T-cell (primary cell): Measurements from ENCODE around the gene SPAG7. TPM values are rescaled to one million over a fixed set of nuclear protein-coding genes. Genes with fewer than 3 reads are reported as not detected.
"Not testable (repeated sequence)": the region's sequence is repeated elsewhere in the genome, so short reads cannot be mapped to it uniquely, and the experiment has no call there.

Experiments
- ATAC-seq, 4 experiments: fragments of 200-7000 bp in 3 of 4; fragments of 150-1000 bp in 1 of 4; cut with Tn5 transposase; replicated peaks in 1 of 4; 1 replicate in 3 of 4; 2 replicates in 1 of 4; pipeline ENCODE4 v1.10.0; 2021; ENCODE audit warnings: moderate library complexity in 3 of 4, mild to moderate bottlenecking in 2 of 4, moderate number of reproducible peaks in 1 of 4
- CTCF ChIA-PET, 2 donors: fragments of 300-600 bp; sonication (Branson Sonifier 250); formaldehyde crosslinking; loops; one replicate each; lab custom pipeline; 2022; ENCODE audit warnings: antibody characterized with exemption in 2 of 2; lab: Charles Lee
- POLR2A ChIA-PET, 2 donors: fragments of 300-600 bp; sonication (Branson Sonifier 250); formaldehyde crosslinking; loops; one replicate each; lab custom pipeline; 2022; ENCODE audit warnings: antibody characterized with exemption in 2 of 2; lab: Charles Lee
- DNase-seq, 35 experiments: peaks; one replicate each; pipeline versions ENCODE4 v3.0.0 to v3.0.0-alpha.2; 2013 to 2023
- H3K27ac ChIP-seq: one replicate; pipeline ENCODE4 v1.5.1; 2013; ENCODE audit warnings: low read length
- H3K27me3 ChIP-seq, 2 experiments: replicated peaks in 1 of 2; 1 replicate in 1 of 2; 2 replicates in 1 of 2; pipeline versions ENCODE4 v1.6.1 to v1.7.0; 2013; ENCODE audit warnings: low read length in 1 of 2, mixed read lengths in 1 of 2; ENCODE audit not compliant: control insufficient read depth in 2 of 2, insufficient read depth in 2 of 2; ENCODE audit errors: extremely low read depth in 1 of 2
- H3K36me3 ChIP-seq, 2 donors: 1 replicate in 1 of 2; 2 replicates in 1 of 2; pipeline versions ENCODE4 v1.6.1 to v1.7.0; 2013; ENCODE audit warnings: low read length in 1 of 2; ENCODE audit not compliant: control insufficient read depth in 2 of 2, insufficient read depth in 1 of 2; ENCODE audit errors: extremely low read depth in 1 of 2
- H3K4me1 ChIP-seq, 2 experiments: 1 replicate in 1 of 2; 2 replicates in 1 of 2; pipeline versions ENCODE4 v1.6.1 to v1.7.0; 2013; ENCODE audit warnings: low read length in 2 of 2, mixed read lengths in 1 of 2; ENCODE audit not compliant: insufficient read depth in 2 of 2, control insufficient read depth in 1 of 2; ENCODE audit errors: extremely low read depth in 1 of 2
- H3K4me3 ChIP-seq, 2 donors: 1 replicate in 1 of 2; 2 replicates in 1 of 2; pipeline versions ENCODE4 v1.5.1 to v1.7.0; 2013; ENCODE audit warnings: mild to moderate bottlenecking in 2 of 2, low read length in 1 of 2, moderate library complexity in 1 of 2; ENCODE audit not compliant: control insufficient read depth in 1 of 2; ENCODE audit errors: extremely low read depth in 1 of 2
- H3K9me3 ChIP-seq: 2 replicates; pipeline ENCODE4 v1.7.0; 2013
- H3K27ac Mint-ChIP-seq, 2 donors: one replicate each; pipeline ENCODE4 v1.8.0; 2020 to 2021; ENCODE audit warnings: mild to moderate bottlenecking in 2 of 2, mixed read lengths in 2 of 2
- H3K27me3 Mint-ChIP-seq, 2 donors: one replicate each; pipeline ENCODE4 v1.8.0; 2021 to 2022; ENCODE audit warnings: mixed read lengths in 2 of 2
- H3K36me3 Mint-ChIP-seq: one replicate; pipeline ENCODE4 v1.8.0; 2021; ENCODE audit warnings: mixed read lengths
- H3K4me1 Mint-ChIP-seq, 3 donors: one replicate each; pipeline ENCODE4 v1.8.0; 2020 to 2022; ENCODE audit warnings: mixed read lengths in 3 of 3, mild to moderate bottlenecking in 1 of 3
- H3K4me3 Mint-ChIP-seq, 3 donors: one replicate each; pipeline ENCODE4 v1.8.0; 2020 to 2022; ENCODE audit warnings: mild to moderate bottlenecking in 3 of 3, mixed read lengths in 3 of 3, moderate library complexity in 3 of 3
- H3K9me3 Mint-ChIP-seq, 3 donors: one replicate each; pipeline ENCODE4 v1.8.0; 2020 to 2022; ENCODE audit warnings: mixed read lengths in 3 of 3
- WGBS: methylation state at CpG from one replicate; pipeline ENCODE4 v1.1.5; 2013; ENCODE audit warnings: missing lambda C conversion rate; ENCODE audit not compliant: insufficient coverage; 5-methylcytosine and 5-hydroxymethylcytosine counted together
- total RNA-seq, 35 experiments: library from RNA in 6 of 35; stranded (reverse) in 6 of 35; fragments of 120-200 nt in 1 of 35; gene quantifications; one replicate each; pipeline versions ENCODE4 v1.2.1 to v1.2.4 and lab custom pipeline; 2013 to 2026

The SPAG7 gene
- total RNA-seq, 5 donors from 2014 or later (not counting 1 experiment from before 2014, with no cell fraction given), result 36.4 to 65.6 (median 55.8) TPM

GRCh38 chr17:4934173-4934979, 33.2 kb downstream of the SPAG7 start:
- no peaks in the 10 kb centered on the region for H3K27me3 Mint-ChIP-seq
- DNase-seq (peak in 2 of 35 experiments; percentile 7 to 34), ATAC-seq (peak in 2 of 4 experiments; percentile 26 to 32)
- peaks cover 40 to 48% (median 42%) of the 10 kb centered on the region in 3 donors for H3K4me1 Mint-ChIP-seq
- Histone ChIP-seq H3K4me1 (peaks cover 0 to 32% of the 10 kb centered on the region in 2 experiments), H3K27ac (peak overlapping the region; percentile 24), H3K4me3 (no peak overlapping the region), H3K27me3 (no peaks in the 10 kb centered on the region), H3K36me3 (peaks cover 3 to 18% of the 10 kb centered on the region in 2 donors), H3K9me3 (no peaks in the 10 kb centered on the region)
- CTCF ChIA-PET, result interaction anchor here in 1 of 2 donors (0.6 to 0.7 kb wide), 3 partner anchors 16 to 527 kb away, joined by 3 to 6 read pairs (median 4); no protein-coding TSS in a partner anchor
- POLR2A ChIA-PET, result no interaction called here
- no peaks in the 10 kb centered on the region for H3K9me3 Mint-ChIP-seq
- H3K4me3 Mint-ChIP-seq, result peak overlapping the region in 1 of 3 donors; percentile 35
- 4% methylated on average over 9 of the region's 14 CpGs for WGBS
- H3K36me3 Mint-ChIP-seq, result peaks cover 24% of the 10 kb centered on the region
- H3K27ac Mint-ChIP-seq, result peak overlapping the region; percentile 40 to 58

DNA sequence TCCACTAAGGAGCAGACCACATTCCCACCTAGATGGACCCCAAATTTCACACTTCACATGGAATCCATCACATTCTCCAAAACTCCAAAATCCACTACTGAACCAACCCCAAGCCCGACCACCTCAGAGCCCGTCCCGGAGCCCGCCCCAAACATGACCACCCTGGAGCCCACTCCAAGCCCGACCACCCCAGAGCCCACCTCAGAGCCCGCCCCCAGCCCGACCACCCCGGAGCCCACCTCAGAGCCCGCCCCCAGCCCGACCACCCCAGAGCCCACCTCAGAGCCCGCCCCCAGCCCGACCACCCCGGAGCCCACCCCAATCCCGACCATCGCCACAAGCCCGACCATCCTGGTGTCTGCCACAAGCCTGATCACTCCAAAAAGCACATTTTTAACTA, 34.0 kb downstream of the SPAG7 start:
- H3K36me3 ChIP-seq, result peaks cover 3 to 18% of the 10 kb centered on the region in 2 donors
- ATAC-seq (no peak), DNase-seq (no peak)
- H3K27ac ChIP-seq, result no peak overlapping the region
- Mint-ChIP-seq H3K9me3 (no peaks in the 10 kb centered on the region), H3K27ac (peak overlapping the region in 1 of 2 donors; percentile 58), H3K36me3 (peaks cover 24% of the 10 kb centered on the region), H3K4me1 (peaks cover 33 to 41% (median 35%) of the 10 kb centered on the region in 3 donors), H3K4me3 (peak overlapping the region in 1 of 3 donors; percentile 24), H3K27me3 (no peaks in the 10 kb centered on the region)
- ChIA-PET POLR2A (no interaction called here), CTCF (interaction anchor here in 1 of 2 donors (0.6 kb wide), 1 partner anchor 528 kb away, joined by 3 read pairs; no protein-coding TSS in a partner anchor)
- peaks cover 0 to 25% of the 10 kb centered on the region in 2 experiments for H3K4me1 ChIP-seq
- H3K9me3 ChIP-seq, result no peaks in the 10 kb centered on the region
- no peaks in the 10 kb centered on the region for H3K27me3 ChIP-seq
- H3K4me3 ChIP-seq, result no peak overlapping the region
- WGBS, result 54% methylated on average over 10 of the region's 16 CpGs

- Histone ChIP-seq H3K9me3 (no peaks in the 10 kb centered on the region), H3K4me3 (no peak overlapping the region), H3K4me1 (peaks cover 0 to 16% of the 10 kb centered on the region in 2 experiments), H3K36me3 (peaks cover 3 to 10% of the 10 kb centered on the region in 2 donors), H3K27me3 (no peaks in the 10 kb centered on the region), H3K27ac (no peak overlapping the region)
- ATAC-seq (no peak), DNase-seq (no peak)
- Mint-ChIP-seq H3K4me1 (peaks cover 24 to 34% (median 29%) of the 10 kb centered on the region in 3 donors), H3K27me3 (no peaks in the 10 kb centered on the region), H3K27ac (no peak overlapping the region), H3K4me3 (no peak overlapping the region), H3K9me3 (no peaks in the 10 kb centered on the region), H3K36me3 (peaks cover 24% of the 10 kb centered on the region)
- 94% methylated on average over 12 of the region's 12 CpGs for WGBS
- ChIA-PET POLR2A (no interaction called here), CTCF (interaction anchor here in 1 of 2 donors (1.0 kb wide), 1 partner anchor 34 kb away, joined by 3 read pairs; the partner anchor contains the start of gene SPAG7)
These were observed 34.9 kb downstream of the SPAG7 start for GRCh38 chr17:4932756-4933155.

DNA sequence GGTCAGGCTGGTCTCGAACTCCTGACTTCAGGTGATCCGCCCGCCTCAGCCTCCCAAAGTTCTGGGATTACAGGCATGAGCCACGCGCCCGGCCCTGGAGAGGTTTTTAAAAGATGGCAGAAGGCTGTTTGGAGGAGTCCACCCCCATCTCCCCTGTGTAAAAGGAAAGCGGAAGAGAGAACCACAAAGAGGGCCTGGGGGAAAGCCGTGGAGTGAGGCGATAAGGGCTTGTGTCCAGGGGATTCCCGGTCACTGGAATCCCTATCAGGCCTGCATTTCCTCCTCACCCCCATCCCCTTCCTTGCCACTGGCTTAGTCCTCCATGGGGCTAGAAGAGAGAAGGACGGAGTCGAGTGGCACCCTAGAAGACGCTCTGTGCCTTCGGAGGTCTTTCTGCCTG, 35.7 kb downstream of the SPAG7 start, which contains the start of gene GP1BA:
Gene GP1BA (plus strand): TSS at position 315 of the 400 bp plus-strand sequence. CDS start 328 bp downstream, outside the sequence.
- WGBS, result 92% methylated on average over 4 of the region's 14 CpGs

DNA sequence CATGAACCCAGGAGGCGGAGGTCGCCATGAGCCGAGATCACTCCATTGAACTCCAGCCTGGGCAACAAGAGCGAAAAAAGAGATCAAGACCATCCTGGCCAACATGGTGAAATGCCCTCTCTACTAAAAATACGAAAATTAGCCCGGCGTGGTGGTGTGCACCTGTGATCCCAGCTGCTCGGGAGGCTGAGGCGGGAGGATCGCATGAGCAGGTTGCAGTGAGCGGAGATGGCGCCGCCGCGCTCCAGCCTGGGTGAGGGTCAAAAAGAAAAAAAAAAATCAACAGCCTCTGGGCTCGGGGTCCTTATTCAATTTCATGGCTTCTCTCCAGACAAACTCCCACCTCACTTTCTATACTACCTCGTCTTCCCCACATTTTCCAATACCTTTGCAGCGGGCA, 38.7 kb downstream of the SPAG7 start:
- Mint-ChIP-seq H3K27ac (no peak overlapping the region), H3K4me1 (peaks cover 10 to 13% (median 12%) of the 10 kb centered on the region in 3 donors), H3K9me3 (no peaks in the 10 kb centered on the region), H3K27me3 (no peaks in the 10 kb centered on the region), H3K36me3 (peaks cover 19% of the 10 kb centered on the region), H3K4me3 (no peak overlapping the region)
- Histone ChIP-seq H3K36me3 (no peaks in the 10 kb centered on the region), H3K9me3 (no peaks in the 10 kb centered on the region), H3K27me3 (no peaks in the 10 kb centered on the region), H3K4me1 (peaks cover 0 to 6% of the 10 kb centered on the region in 2 experiments), H3K27ac (no peak overlapping the region), H3K4me3 (no peak overlapping the region)
- ChIA-PET CTCF (no interaction called here), POLR2A (no interaction called here)
- 97% methylated on average over 15 of the region's 18 CpGs for WGBS
- DNase-seq, result no peak
- ATAC-seq, result no peak

More for the DNA sequence above, 35.7 kb downstream of the SPAG7 start, which contains the start of gene GP1BA:
- Histone ChIP-seq H3K27ac (no peak within 1 kb of the TSS), H3K4me3 (no peak within 1 kb of the TSS), H3K9me3 (no peaks in the 10 kb centered on the region), H3K4me1 (peaks cover 0 to 14% of the 10 kb centered on the region in 2 experiments), H3K27me3 (no peaks in the 10 kb centered on the region), H3K36me3 (peaks cover 0 to 2% of the 10 kb centered on the region in 2 donors)
- DNase-seq, result no peak
- Mint-ChIP-seq H3K4me1 (peaks cover 23 to 32% (median 25%) of the 10 kb centered on the region in 3 donors), H3K36me3 (peaks cover 20% of the 10 kb centered on the region), H3K4me3 (no peak within 1 kb of the TSS), H3K27ac (no peak within 1 kb of the TSS), H3K27me3 (no peaks in the 10 kb centered on the region), H3K9me3 (no peaks in the 10 kb centered on the region)
- no peak for ATAC-seq
- POLR2A ChIA-PET, result no interaction called here
- CTCF ChIA-PET, result interaction anchor here in 1 of 2 donors (1.0 kb wide), 1 partner anchor 35 kb away, joined by 3 read pairs; the partner anchor contains the start of gene SPAG7

GRCh38 chr17:4926577-4927335, 40.9 kb downstream of the SPAG7 start:
- H3K9me3 Mint-ChIP-seq, H3K27me3 ChIP-seq, H3K27ac Mint-ChIP-seq, H3K4me3 ChIP-seq, H3K4me1 ChIP-seq, H3K4me3 Mint-ChIP-seq, ATAC-seq, H3K27me3 Mint-ChIP-seq, H3K36me3 ChIP-seq, H3K9me3 ChIP-seq, POLR2A ChIA-PET, H3K27ac ChIP-seq, DNase-seq, H3K4me1 Mint-ChIP-seq: not testable (repeated sequence)
- H3K36me3 Mint-ChIP-seq, result peaks cover 14% of the 10 kb centered on the region
- CTCF ChIA-PET, result interaction anchor here in 1 of 2 donors (0.7 kb wide), 1 partner anchor 656 kb away, joined by 3 read pairs; no protein-coding TSS in a partner anchor
- 87% methylated on average over 11 of the region's 24 CpGs for WGBS
